ENCODE results near the gene SLC25A18.
"Not testable (repeated sequence)": the region's sequence is repeated elsewhere in the genome, so short reads cannot be mapped to it uniquely, and the experiment has no call there.

The SLC25A18 gene

GRCh38 chr22:17562906-17563870 is at the start of gene SLC25A18:
SLC25A18 (plus strand) TSS chr22:17563498; CDS start chr22:17579945, 16,447 bp downstream.
- no peak for DNase-seq

- no peak for DNase-seq
Observed at GRCh38 chr22:17513612-17514011, 49.7 kb upstream of the SLC25A18 start.

GRCh38 chr22:17514084-17514483 is 49.2 kb upstream of the SLC25A18 start:
- no peak for DNase-seq

- no peak for DNase-seq
Observed at GRCh38 chr22:17518406-17518805, 44.9 kb upstream of the SLC25A18 start.

DNA sequence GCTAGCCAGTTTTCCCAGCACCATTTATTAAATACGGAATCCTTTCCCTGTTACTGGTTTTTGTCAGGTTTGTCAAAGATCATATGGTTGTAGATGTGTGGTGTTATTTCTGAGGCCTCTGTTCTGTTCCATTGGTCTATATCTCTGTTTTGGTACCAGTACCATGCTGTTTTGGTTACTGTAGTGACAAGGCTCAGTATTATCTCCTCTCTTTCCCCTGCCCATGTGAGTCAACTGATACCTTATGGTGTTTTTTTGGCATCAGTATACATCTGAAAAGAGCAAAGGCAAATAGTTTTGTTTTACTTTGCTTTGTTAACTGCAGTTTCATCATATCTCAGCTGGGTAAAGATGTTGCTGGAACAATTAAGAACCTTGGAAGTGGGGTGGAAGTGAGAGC is 41.3 kb upstream of the SLC25A18 start:
- DNase-seq, result not testable (repeated sequence)

DNA sequence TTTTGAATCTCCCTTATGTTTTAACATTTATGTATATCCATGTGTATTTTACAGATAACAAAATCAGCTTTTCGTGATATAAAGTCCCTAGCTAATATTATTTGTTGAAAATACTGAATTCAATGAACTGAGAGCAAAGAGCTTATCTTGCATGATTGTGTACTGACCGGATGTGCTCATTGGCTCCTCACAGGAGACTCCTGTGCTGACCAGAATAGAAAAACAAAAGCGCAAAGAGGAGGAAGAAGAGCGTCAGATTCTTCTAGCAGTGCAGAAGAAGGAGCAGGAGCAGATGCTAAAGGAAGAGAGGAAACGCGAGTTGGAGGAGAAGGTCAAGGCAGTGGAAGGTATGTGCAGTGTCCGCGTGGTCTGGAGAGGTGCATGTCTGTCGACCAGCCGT is 39.4 kb upstream of the SLC25A18 start:
- no peak for DNase-seq

- DNase-seq, result no peak
Observed at GRCh38 chr22:17536269-17536668, 27.0 kb upstream of the SLC25A18 start.

DNA sequence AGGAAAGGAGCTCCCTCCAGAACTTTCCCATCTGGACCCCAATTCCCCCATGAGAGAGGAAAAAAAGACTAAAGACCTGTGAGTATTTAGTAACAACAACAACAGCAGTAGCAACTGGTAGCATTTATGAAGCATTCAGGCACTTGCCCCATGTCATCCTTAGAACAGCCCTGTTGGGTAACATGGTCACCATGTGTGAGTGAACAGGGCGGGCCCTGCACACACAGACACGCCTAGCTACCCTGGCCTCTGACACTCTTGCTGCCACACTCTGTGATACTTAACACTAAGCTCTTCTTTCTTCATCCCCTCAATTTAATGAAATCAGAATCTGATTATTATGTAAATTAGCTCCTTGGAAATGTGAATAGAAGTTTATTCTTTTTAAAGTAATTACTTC is 26.1 kb upstream of the SLC25A18 start:
- DNase-seq, result no peak

- DNase-seq, result no peak
Observed at GRCh38 chr22:17540481-17540880, 22.8 kb upstream of the SLC25A18 start.

DNA sequence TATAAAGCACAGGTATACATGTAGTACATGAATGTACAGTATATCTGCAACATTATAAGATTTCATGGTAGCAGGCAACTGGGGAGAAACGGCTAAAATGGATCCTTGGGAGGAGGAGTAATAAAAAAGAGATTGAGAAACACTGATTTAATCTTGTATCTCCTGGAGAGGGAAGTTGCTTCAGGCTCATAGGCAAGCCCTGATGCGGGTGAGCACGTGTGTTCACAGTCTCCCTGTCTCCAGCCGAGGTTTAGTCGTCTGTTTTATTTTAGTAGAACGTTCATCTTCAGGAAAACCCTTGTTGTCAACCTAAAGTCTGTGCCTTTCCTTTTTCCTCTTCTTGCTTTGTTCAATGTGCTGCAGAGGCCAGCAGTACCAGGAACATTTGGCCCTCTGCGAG is 21.8 kb upstream of the SLC25A18 start:
- DNase-seq, result no peak

GRCh38 chr22:17542452-17542851 is 20.8 kb upstream of the SLC25A18 start:
- no peak for DNase-seq

GRCh38 chr22:17548010-17548755 is 15.1 kb upstream of the SLC25A18 start:
- no peak for DNase-seq

DNA sequence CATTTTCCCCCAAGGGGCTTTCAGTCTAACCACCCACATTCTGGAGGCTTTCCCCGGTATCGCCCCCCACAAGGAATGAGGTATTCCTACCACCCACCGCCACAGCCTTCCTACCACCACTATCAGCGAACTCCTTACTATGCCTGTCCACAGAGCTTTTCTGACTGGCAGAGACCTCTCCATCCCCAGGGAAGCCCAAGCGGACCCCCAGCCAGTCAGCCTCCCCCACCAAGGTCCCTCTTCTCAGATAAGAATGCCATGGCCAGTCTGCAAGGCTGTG is 14.6 kb upstream of the SLC25A18 start:
- DNase-seq, result no peak

GRCh38 chr22:17549183-17549582 is 14.1 kb upstream of the SLC25A18 start:
- no peak for DNase-seq

DNA sequence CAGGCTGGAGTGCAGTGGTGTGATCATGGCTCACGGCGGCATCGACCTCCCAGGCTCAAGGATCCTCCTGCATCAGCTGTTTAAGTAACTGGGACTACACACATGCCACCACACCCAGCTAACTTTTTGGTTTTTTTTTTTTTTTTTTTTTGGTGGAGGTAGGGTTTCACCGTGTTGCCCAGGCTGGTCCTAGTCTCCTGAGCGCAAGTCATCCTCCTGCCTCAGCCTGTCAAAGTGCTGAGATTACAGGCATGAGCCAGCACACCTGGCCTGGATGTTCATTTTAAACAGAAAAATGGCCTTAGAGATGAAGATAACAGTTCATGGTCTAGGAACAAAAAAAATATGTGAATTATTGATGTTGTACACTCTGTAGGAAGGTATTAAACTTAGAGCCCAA is 13.6 kb upstream of the SLC25A18 start:
- DNase-seq, result no peak

DNA sequence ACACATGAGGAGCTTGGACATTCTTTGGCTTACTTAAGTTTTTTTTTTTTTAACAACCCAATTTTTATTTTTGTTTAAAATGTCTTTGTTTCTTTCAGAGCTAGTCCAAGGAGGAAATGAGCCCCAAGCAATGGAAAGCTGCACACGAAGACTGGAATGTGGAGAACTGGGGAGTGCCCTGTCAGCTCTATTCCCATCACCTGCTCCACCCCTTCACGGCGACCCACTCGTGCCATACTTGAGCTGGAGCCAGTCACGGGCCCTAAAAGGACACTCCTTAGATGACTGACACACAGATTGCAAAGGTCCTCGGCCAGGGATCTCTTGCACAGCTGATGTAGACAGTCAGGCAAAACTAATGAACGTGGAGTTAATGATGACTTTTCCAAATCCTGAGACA is 10.6 kb upstream of the SLC25A18 start:
- no peak for DNase-seq

DNA sequence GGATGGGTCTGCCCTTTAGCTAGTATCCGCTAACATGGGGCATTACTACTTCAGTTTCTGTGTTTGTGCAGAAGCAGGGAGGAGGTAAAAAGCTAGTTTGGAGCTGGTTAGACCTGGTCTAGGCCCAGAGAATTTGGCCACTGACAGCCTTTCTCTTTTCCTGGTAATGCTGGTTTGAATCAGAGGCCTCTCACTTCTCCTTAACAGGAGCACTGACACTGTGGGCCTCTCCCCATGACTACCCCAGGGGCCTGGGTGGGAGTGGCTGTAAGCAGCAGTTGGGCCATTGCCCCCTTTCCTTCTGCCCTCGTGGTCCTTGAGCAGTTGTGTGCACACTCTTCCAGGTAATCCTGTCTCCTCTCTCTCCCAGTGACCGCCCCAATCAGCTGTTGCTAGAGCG is 8.5 kb upstream of the SLC25A18 start:
- DNase-seq, result no peak

- DNase-seq, result no peak
Observed at GRCh38 chr22:17559188-17559587, 4.1 kb upstream of the SLC25A18 start.

DNA sequence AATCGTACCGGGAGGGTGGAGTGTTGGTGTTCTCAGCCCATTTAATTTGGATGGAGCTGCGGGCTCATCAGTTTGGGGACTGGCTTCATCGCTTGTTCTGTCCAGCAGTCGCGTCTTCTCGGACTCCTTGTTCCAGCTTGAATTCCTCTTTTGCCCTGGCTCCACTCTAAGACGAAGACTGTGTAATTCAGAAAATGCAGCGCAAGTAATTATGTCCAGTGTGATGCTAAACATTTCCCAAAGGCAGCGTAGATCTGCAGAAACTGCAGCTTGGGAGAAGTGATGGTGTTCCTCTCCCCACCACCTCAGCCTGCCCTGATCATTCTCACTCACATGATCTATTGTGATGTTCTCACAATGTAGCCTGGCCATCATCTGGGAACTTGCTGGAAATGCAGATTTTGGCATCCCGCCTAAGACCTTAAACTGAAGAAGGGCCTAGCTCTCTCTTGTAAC is 666 bp downstream of the SLC25A18 start:
- no peak for DNase-seq

DNA sequence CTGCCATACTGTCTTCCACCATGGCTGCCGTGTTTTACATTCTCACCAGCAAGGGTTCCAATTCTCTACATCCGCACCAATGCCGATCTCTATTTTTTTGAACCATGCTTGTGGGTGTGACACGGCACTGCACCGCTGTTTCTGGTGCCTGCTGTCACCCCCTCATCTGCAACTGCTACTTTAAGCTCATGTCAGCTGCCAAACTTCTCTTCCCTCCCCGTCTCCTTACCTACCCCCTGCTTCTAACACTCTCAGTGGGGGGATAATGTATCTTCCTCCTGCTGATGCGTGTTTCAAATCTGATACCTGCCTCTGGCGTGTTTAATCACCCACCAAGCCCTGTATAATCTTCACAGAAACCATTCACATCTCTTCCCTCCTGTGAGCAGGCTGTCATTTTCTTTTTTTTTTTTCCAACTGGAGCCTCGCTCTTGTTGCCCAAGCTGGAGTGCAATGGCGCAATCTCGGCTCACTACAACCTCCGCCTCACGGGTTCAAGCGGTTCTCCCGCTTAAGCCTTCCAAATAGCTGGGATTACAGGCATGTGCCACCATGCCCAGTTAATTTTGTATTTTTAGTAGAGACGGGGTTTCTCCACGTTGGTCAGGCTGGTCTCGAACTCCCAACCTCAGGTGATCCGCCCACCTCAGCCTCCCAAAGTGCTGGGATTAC is 2.9 kb downstream of the SLC25A18 start:
- not testable (repeated sequence) for DNase-seq

DNA sequence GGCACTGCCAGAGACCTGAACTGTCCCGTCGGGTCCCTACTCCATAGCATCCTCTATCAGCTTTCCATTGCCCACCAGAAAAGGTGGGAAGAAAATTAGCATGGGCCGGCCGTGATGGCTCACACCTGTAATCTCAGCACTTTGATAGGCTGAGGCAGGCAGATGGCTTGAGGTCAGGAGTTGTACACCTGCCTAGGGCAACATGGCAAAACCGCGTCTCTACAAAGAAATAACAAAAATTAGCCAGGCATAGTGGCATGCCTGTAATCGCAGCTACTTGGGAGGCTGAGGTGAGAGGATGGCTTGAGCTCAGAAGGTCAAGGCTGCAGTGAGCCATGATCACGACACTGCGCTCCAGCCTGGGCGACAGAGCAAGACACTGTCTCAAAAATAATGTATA is 3.5 kb downstream of the SLC25A18 start:
- no peak for DNase-seq

- no peak for DNase-seq
Observed at GRCh38 chr22:17569971-17570511, 6.7 kb downstream of the SLC25A18 start.
